Activated T-helper 17 cell treated with anti-CD3 and anti-CD28 coated beads, Interleukin-2, amount 50 U/mL, for 72 hours (primary cell): Measurements from ENCODE around the gene AIG1. TPM values are rescaled to one million over a fixed set of nuclear protein-coding genes. Genes with fewer than 3 reads are reported as not detected.
A peak's percentile ranks its signal among the peaks of the same experiment; 100 is the strongest.

Source experiments
- ATAC-seq: fragments of 150-1000 bp; cut with Tn5 transposase; replicated peaks from 2 replicates; pipeline ENCODE4 v1.10.0; 2021; ENCODE audit warnings: mild to moderate bottlenecking, moderate library complexity
- H3K27ac Mint-ChIP-seq: one replicate; pipeline ENCODE4 v1.8.0; 2022; ENCODE audit warnings: mixed read lengths
- H3K27me3 Mint-ChIP-seq: one replicate; pipeline ENCODE4 v1.8.0; 2022; ENCODE audit warnings: mixed read lengths
- H3K36me3 Mint-ChIP-seq: one replicate; pipeline ENCODE4 v1.8.0; 2022; ENCODE audit warnings: low read depth, mild to moderate bottlenecking, mixed read lengths
- H3K4me1 Mint-ChIP-seq: one replicate; pipeline ENCODE4 v1.8.0; 2022; ENCODE audit warnings: mixed read lengths
- H3K4me3 Mint-ChIP-seq: one replicate; pipeline ENCODE4 v1.8.0; 2022; ENCODE audit warnings: mild to moderate bottlenecking, mixed read lengths
- H3K9me3 Mint-ChIP-seq: one replicate; pipeline ENCODE4 v1.8.0; 2022; ENCODE audit warnings: mixed read lengths
- total RNA-seq, 2 donors: library from RNA; stranded (reverse); gene quantifications; one replicate each; pipeline ENCODE4 v1.2.3, GENCODE V29; 2022

The AIG1 gene
- total RNA-seq, 2 donors from 2014 or later = 12.0 to 18.1 TPM

DNA sequence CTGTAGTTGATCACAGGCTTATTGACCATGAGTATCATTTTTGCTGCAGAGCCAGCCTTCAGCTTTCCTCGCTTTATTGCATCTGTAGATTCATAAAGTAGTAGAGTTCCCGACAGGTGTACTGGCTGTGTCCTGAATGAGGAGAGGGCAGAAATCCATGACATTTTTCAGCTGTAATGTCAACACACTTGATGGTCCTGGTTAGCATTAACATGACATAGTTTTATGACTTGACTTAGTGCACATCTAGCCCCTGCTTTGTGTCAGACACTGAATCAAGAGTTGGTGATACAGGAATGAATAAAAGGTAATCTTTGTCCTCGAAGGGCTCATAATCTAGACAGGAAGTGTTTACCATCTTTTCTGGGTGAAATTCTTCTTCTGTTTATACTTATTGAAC is 55.0 kb downstream of the AIG1 start:
- no peak overlapping the region for H3K4me3 Mint-ChIP-seq
- H3K4me1 Mint-ChIP-seq = peaks cover 9% of the 10 kb centered on the region
- H3K9me3 Mint-ChIP-seq = peaks cover 5% of the 10 kb centered on the region
- no peaks in the 10 kb centered on the region for H3K27me3 Mint-ChIP-seq
- ATAC-seq = no peak
- H3K36me3 Mint-ChIP-seq = no peaks in the 10 kb centered on the region
- H3K27ac Mint-ChIP-seq = peak overlapping the region; percentile 2

DNA sequence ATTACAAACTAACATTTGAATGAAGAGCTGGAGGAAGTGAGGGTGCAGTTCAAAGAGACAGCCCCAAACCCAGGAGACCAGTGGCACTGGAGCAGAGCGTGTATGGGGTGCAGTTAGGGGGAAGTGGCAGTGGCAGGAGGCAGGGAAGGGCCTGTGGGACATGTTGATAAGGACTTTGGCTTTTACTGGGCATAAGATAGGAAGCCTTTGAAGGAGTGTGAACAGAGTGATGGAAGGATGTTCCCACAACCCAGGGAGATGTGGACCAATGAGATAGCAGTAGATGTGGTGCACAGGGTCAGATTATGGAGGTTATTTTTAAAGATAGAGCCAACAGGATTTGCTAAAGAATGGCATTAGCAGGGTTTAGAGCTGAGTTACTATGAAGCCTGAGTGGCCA is 56.4 kb downstream of the AIG1 start:
- peaks cover 4% of the 10 kb centered on the region for H3K4me1 Mint-ChIP-seq
- peaks cover 7% of the 10 kb centered on the region for H3K9me3 Mint-ChIP-seq
- no peaks in the 10 kb centered on the region for H3K36me3 Mint-ChIP-seq
- H3K27me3 Mint-ChIP-seq = no peaks in the 10 kb centered on the region
- H3K4me3 Mint-ChIP-seq = no peak overlapping the region
- no peak overlapping the region for H3K27ac Mint-ChIP-seq
- no peak for ATAC-seq

DNA sequence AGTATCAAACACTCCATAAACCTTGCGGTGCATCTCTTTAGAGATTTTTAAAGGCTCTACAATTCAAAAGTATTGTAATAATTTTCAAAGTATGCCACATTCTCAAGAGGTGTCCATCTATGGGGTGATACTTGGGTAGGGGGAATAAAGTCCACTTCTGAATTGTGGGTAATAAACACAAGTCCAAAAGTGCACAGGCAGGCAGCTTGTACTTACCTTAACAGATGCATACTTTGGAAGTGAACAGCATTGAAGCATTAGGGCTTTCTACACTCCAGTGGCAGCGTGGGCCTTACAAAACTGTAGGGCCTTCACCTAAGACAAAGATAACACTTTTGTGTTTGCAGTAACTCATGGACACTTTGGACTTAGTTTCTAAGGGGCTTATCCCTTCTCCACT is 58.6 kb downstream of the AIG1 start:
- peaks cover 6% of the 10 kb centered on the region for H3K9me3 Mint-ChIP-seq
- H3K27ac Mint-ChIP-seq = no peak overlapping the region
- H3K4me3 Mint-ChIP-seq = no peak overlapping the region
- H3K27me3 Mint-ChIP-seq = no peaks in the 10 kb centered on the region
- H3K36me3 Mint-ChIP-seq = no peaks in the 10 kb centered on the region
- H3K4me1 Mint-ChIP-seq = no peaks in the 10 kb centered on the region
- ATAC-seq = no peak

GRCh38 chr6:143123081-143123480 is 62.4 kb downstream of the AIG1 start:
- Mint-ChIP-seq H3K27me3 (no peaks in the 10 kb centered on the region), H3K9me3 (peaks cover 6% of the 10 kb centered on the region), H3K36me3 (no peaks in the 10 kb centered on the region), H3K27ac (no peak overlapping the region), H3K4me3 (no peak overlapping the region), H3K4me1 (peaks cover 7% of the 10 kb centered on the region)
- no peak for ATAC-seq

DNA sequence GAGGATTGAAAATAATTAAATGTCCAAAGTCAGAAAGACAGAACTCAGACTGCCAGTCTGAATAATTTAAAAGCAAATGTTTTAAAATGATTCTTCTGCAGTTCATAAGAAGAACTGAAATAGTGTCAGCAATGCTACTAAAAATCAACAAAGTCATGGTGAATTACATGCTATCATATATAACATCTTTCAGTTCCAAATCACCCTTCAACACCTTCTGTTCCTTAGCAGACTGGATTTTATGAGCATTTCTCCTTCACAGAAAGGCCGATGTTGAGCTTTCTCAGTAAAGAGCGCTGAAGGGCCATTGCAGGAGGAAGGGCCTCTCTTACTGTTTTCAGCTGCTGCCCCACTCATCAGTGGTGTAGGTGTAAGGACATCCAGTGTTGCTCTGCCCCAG is 63.3 kb downstream of the AIG1 start:
- Mint-ChIP-seq H3K27me3 (no peaks in the 10 kb centered on the region), H3K27ac (no peak overlapping the region), H3K9me3 (peaks cover 6% of the 10 kb centered on the region), H3K4me1 (peaks cover 7% of the 10 kb centered on the region), H3K36me3 (no peaks in the 10 kb centered on the region), H3K4me3 (no peak overlapping the region)
- ATAC-seq = no peak

DNA sequence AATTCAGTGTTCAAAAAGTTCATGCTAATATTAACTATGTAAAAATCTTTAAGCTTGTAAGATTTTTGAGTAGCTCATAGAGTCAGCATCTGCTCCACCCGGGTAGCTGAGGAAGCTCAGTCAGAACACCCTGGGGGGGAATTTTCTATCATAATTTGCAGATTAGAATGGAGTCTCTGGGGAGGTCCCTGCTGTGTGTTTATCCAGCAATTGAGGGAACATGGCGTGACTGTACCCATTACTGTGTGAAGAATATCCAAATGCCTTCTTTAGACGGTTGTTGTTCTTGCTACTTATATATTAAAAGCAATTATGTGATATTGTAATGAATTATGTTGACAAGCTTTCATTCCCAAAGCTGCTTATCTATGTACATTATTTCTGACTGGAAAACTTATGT is 64.8 kb downstream of the AIG1 start:
- H3K4me3 Mint-ChIP-seq = no peak overlapping the region
- no peaks in the 10 kb centered on the region for H3K36me3 Mint-ChIP-seq
- no peaks in the 10 kb centered on the region for H3K27me3 Mint-ChIP-seq
- peaks cover 6% of the 10 kb centered on the region for H3K9me3 Mint-ChIP-seq
- peak; percentile 63 for ATAC-seq
- H3K4me1 Mint-ChIP-seq = peaks cover 7% of the 10 kb centered on the region
- no peak overlapping the region for H3K27ac Mint-ChIP-seq

GRCh38 chr6:143125864-143126573 is 65.3 kb downstream of the AIG1 start:
- peaks cover 7% of the 10 kb centered on the region for H3K4me1 Mint-ChIP-seq
- no peak overlapping the region for H3K27ac Mint-ChIP-seq
- H3K4me3 Mint-ChIP-seq = no peak overlapping the region
- peak; percentile 91 for ATAC-seq
- H3K36me3 Mint-ChIP-seq = no peaks in the 10 kb centered on the region
- H3K27me3 Mint-ChIP-seq = no peaks in the 10 kb centered on the region
- H3K9me3 Mint-ChIP-seq = peaks cover 9% of the 10 kb centered on the region

DNA sequence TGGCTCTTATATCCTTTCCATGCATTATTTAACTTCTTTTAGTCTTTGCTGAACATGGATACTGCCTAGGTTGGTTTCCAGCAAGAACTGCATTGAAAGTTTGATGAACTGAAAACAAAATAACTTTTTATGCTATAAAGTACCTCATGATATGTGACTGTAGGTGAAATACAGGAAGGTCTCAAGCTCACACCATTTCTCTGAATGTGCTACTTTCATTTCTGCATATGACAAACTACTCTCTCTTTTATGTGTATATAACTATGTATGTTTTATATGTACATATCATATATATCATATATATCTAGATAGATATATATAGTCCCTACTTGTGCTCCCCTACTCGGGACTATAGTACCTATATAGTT is 65.9 kb downstream of the AIG1 start:
- H3K36me3 Mint-ChIP-seq = no peaks in the 10 kb centered on the region
- H3K4me1 Mint-ChIP-seq = peaks cover 7% of the 10 kb centered on the region
- ATAC-seq = peak; percentile 61
- H3K9me3 Mint-ChIP-seq = peaks cover 9% of the 10 kb centered on the region
- H3K27ac Mint-ChIP-seq = no peak overlapping the region
- H3K4me3 Mint-ChIP-seq = no peak overlapping the region
- H3K27me3 Mint-ChIP-seq = no peaks in the 10 kb centered on the region

DNA sequence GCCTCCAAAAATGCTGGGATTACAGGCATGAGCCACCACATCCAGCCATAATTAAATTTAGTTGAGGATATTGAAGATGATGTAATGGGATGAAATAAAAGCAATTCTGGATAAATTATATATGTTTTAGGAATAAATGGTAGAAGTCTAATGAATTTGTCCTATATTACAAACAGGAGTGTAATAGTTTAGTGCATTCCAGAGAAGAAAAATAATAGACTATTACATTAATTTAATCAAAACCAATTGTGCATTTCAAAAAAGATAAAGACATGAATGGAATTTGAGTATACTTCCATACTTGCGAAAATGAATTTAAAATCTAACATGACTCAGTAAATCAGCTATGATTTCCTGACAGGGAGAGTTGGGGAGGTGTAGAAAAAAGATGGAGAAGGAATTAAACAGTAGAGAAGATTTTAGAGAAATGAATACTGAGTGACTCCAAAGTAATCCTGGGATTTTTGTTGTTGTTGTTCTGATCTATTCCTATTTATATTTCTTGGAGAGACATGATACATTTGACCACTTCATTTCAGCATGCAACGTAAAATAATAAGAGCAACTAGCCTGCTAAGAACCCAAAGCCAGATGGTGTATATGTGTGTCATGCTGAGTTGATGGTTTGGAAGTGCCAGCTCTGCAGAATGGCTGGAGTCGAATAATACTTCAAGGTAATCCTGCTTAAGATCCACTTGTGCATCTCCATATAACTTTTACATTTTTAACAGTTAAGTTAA is 67.4 kb downstream of the AIG1 start:
- H3K27ac Mint-ChIP-seq = no peak overlapping the region
- peaks cover 9% of the 10 kb centered on the region for H3K9me3 Mint-ChIP-seq
- H3K4me1 Mint-ChIP-seq = peaks cover 7% of the 10 kb centered on the region
- H3K27me3 Mint-ChIP-seq = no peaks in the 10 kb centered on the region
- H3K36me3 Mint-ChIP-seq = no peaks in the 10 kb centered on the region
- ATAC-seq = no peak
- H3K4me3 Mint-ChIP-seq = no peak overlapping the region

DNA sequence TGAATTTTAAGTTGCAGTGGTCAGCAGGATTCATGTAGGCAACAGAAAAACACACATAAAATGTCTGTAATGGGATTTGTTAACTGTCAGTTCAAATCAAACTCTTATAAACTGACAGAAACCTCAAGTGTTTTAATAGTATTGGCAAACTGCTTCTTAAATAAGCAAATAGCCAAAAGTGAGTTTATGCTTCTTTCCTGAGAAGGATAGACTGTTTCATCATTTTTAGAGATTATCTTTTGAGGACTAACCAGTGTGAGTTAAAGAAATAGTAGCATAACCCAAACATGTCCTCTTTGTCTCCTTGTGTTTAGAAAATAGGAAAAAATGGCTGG is 68.0 kb downstream of the AIG1 start:
- no peak overlapping the region for H3K27ac Mint-ChIP-seq
- ATAC-seq = no peak
- H3K27me3 Mint-ChIP-seq = no peaks in the 10 kb centered on the region
- peaks cover 7% of the 10 kb centered on the region for H3K4me1 Mint-ChIP-seq
- no peaks in the 10 kb centered on the region for H3K36me3 Mint-ChIP-seq
- no peak overlapping the region for H3K4me3 Mint-ChIP-seq
- H3K9me3 Mint-ChIP-seq = peaks cover 9% of the 10 kb centered on the region

DNA sequence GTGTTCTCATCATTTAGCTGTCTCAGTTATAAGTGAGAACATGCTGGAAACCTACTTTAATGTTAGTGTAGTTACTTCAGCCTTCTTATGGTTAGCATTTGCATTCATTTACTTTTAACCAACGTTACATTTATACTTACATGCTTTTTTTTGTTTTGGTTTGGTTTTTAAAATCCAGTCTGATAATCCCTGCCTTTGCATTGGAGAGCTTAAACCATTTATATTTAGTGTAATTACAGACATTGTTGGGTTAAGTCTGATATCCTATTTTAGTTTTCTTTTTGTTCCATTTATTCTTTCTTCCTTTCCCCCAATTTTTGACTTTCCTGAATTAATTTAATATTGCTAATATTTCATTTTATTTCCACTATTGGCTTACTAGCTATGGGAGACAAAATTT is 70.2 kb downstream of the AIG1 start:
- no peak for ATAC-seq
- no peak overlapping the region for H3K27ac Mint-ChIP-seq
- H3K4me3 Mint-ChIP-seq = no peak overlapping the region
- peaks cover 9% of the 10 kb centered on the region for H3K9me3 Mint-ChIP-seq
- peaks cover 9% of the 10 kb centered on the region for H3K4me1 Mint-ChIP-seq
- H3K27me3 Mint-ChIP-seq = no peaks in the 10 kb centered on the region
- no peaks in the 10 kb centered on the region for H3K36me3 Mint-ChIP-seq

- Mint-ChIP-seq H3K27ac (peak overlapping the region; percentile 97), H3K36me3 (peaks cover 23% of the 10 kb centered on the region), H3K4me3 (peak overlapping the region; percentile 71), H3K27me3 (no peaks in the 10 kb centered on the region), H3K4me1 (peaks cover 29% of the 10 kb centered on the region), H3K9me3 (peaks cover 10% of the 10 kb centered on the region)
- ATAC-seq = no peak
These were observed 74.6 kb downstream of the AIG1 start for GRCh38 chr6:143135325-143135724.

DNA sequence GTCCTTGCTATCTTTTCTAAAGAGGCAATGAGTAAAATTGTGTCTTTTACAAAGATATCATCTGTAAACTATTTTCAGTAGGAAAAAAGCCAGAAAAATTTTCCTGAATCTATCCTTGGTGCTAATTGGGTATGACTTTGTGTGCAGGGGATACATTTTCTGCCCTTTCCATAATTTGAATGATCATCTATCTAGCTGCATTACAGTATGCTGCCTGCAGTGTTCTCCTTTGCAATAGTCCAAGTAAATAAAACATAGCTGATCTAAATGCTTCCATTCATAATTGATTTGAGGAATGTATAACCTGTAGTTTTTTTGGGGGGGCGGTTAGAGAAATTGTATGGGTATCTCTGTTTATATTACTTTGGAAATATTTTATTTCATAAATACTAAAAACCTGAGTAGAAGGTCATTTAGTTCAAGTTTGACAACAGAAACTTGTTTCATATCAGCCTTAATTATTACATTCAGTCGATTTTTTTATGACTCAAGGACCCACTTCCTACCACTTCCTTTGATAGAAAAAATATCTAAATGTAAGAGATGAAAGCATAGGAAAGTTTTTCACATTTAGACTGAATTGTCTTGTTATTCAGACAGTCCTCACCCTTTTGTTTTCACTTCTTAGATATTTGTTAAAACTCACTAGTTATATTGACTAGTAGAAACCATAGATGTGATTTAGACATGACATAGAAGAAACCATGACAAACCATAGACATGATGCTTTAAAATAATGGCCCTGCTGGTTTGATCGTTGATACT is 75.3 kb downstream of the AIG1 start:
- Mint-ChIP-seq H3K27me3 (no peaks in the 10 kb centered on the region), H3K4me3 (peak overlapping the region; percentile 71), H3K27ac (peak overlapping the region; percentile 97), H3K4me1 (peaks cover 29% of the 10 kb centered on the region), H3K36me3 (peaks cover 26% of the 10 kb centered on the region), H3K9me3 (peaks cover 8% of the 10 kb centered on the region)
- ATAC-seq = peak; percentile 42

GRCh38 chr6:143136647-143137046 is 76.0 kb downstream of the AIG1 start:
- no peak for ATAC-seq
- peak overlapping the region; percentile 97 for H3K27ac Mint-ChIP-seq
- H3K4me3 Mint-ChIP-seq = peak overlapping the region; percentile 71
- H3K27me3 Mint-ChIP-seq = no peaks in the 10 kb centered on the region
- H3K9me3 Mint-ChIP-seq = peaks cover 4% of the 10 kb centered on the region
- peaks cover 29% of the 10 kb centered on the region for H3K4me1 Mint-ChIP-seq
- H3K36me3 Mint-ChIP-seq = peaks cover 26% of the 10 kb centered on the region
